ENCODE results near the gene ALDH7A1.
"Not testable (repeated sequence)": the region's sequence is repeated elsewhere in the genome, so short reads cannot be mapped to it uniquely, and the experiment has no call there.

- not testable (repeated sequence) for TF ChIP-seq CTCF (IDR thresholded peaks at IDR 0.05; ENCODE audit: low read length); EZH2phosphoT487 (IDR thresholded peaks at IDR 0.05; ENCODE audit: low read length); EZH2 (optimal IDR thresholded peaks at IDR 0.05; ENCODE audit: low read depth, low read length)
Observed at GRCh38 chr5:126519223-126519622, 75.8 kb downstream of the ALDH7A1 start.
